COLO668 (cell line): ENCODE results near the gene TRAF3.
"Not testable (repeated sequence)": the region's sequence is repeated elsewhere in the genome, so short reads cannot be mapped to it uniquely, and the experiment has no call there.

Experiments used
- DNase-seq: peaks from one replicate; lab custom pipeline; 2025; ENCODE audit not compliant: unreplicated experiment; lab: John Stamatoyannopoulos, UW

TRAF3 gene

GRCh38 chr14:102750376-102750775 is 26.9 kb upstream of the TRAF3 start:
- DNase-seq: no peak

GRCh38 chr14:102751088-102751487 is 26.2 kb upstream of the TRAF3 start:
- DNase-seq: no peak

- no peak for DNase-seq
These were observed 24.9 kb upstream of the TRAF3 start for GRCh38 chr14:102752239-102752847.

- no peak for DNase-seq
These were observed 22.6 kb upstream of the TRAF3 start for GRCh38 chr14:102754370-102755262.

GRCh38 chr14:102757646-102758045 is 19.6 kb upstream of the TRAF3 start:
- DNase-seq: no peak

- DNase-seq: no peak
These were observed 19.2 kb upstream of the TRAF3 start for GRCh38 chr14:102758087-102758486.

- peak; percentile 45 for DNase-seq
These were observed 17.6 kb upstream of the TRAF3 start for GRCh38 chr14:102759456-102760187.

- DNase-seq: no peak
These were observed 16.6 kb upstream of the TRAF3 start for GRCh38 chr14:102760496-102761193.

GRCh38 chr14:102761206-102761605 is 16.0 kb upstream of the TRAF3 start:
- DNase-seq: no peak

GRCh38 chr14:102764220-102764671 is 13.0 kb upstream of the TRAF3 start:
- DNase-seq: no peak

- DNase-seq: not testable (repeated sequence)
These were observed 11.5 kb upstream of the TRAF3 start for GRCh38 chr14:102765770-102766169.

GRCh38 chr14:102768223-102769048 is 8.8 kb upstream of the TRAF3 start:
- no peak for DNase-seq

GRCh38 chr14:102769049-102769327 is 8.3 kb upstream of the TRAF3 start:
- no peak for DNase-seq

GRCh38 chr14:102770147-102771123 is 6.8 kb upstream of the TRAF3 start:
- no peak for DNase-seq

GRCh38 chr14:102771144-102771543 is 6.1 kb upstream of the TRAF3 start:
- no peak for DNase-seq

GRCh38 chr14:102772781-102773570 is 4.3 kb upstream of the TRAF3 start:
- peak; percentile 56 for DNase-seq

GRCh38 chr14:102774391-102775153 is 2.7 kb upstream of the TRAF3 start:
- DNase-seq: peak; percentile 37
